CD4-positive, alpha-beta T cell treated with Interleukin-17A for 1 hour (primary cell): ENCODE data around the gene LARGE1.

ENCODE experiments used
- DNase-seq: peaks from one replicate; pipeline ENCODE4 v3.0.0-alpha.2; 2020

Gene LARGE1

DNA sequence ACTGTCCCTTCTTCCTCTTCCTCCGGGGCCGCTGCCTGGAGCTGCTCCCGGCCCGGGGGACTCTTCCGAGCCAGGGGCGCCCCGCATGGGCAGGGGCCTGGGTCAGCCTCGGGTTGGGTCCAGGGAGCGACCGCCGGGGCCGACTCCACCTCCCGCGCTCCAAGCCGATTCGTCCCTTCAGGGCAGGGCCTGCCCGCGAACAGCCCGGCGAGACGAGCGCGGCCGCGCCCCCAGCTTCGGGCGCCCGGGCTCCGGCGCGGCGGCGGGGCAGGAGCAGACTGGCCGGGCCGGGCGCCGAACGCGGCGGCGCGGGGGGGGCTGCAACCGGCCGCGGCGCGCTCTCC lies at the start of gene LARGE1:
TSS of gene LARGE1 (minus strand) at position 280 of the 344 bp plus-strand sequence.
- DNase-seq: no peak

DNA sequence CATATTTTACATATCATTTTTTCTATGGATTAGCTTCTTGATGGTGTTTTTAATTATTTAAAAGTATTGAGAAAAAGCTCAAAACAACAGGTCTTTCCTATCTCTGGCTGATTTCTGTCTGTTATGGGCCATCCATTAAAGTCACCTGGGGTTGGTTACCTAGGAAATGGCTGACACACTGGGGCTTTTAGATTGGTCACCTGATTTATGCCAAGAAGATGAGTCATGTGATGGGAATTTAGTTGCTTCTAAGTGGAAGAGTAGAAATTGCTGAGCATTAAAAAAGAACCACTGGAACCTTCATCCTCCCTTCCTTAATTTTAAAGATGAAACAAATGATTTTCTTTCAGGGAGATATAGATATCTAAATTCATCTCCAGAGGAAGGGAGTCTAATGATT lies 48.8 kb upstream of the LARGE1 start:
- no peak for DNase-seq

DNA sequence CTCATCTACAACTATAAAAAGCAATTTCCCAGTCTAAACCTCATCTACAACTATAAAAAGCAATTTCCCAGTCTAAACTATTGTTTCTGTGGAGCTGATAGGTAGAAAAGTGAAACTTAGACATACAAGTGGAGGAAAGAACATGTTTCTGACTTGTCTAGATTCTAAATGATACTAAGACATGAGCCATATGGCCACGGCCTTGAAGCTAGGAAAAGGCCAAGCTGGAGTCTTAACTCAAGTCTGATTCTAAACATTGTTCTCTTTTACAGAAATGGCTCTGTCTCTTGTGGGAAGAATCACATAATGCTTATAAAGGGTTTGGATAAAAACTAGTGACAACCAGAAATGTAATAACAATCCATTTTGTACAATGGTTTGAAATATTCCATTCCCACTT lies 43.8 kb upstream of the LARGE1 start:
- no peak for DNase-seq

DNA sequence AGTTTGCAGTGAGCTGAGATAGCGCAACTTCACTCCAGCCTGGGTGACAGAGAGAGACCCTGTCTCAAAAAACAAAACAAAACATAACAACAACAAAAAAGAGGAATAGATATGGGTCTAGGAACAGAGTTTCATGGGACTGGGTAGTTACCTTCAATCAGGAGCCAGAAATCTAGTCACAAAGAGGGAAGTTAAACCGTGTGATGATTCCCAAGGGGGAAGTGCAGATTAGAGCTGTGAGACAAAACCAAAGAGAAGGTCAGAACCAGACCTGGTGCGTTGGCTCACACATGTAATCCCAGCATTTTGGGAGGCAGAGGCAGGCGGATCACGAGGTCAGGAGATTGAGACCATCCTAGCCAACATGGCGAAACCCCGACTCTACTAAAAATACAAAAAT lies 42.1 kb upstream of the LARGE1 start:
- DNase-seq: no peak

DNA sequence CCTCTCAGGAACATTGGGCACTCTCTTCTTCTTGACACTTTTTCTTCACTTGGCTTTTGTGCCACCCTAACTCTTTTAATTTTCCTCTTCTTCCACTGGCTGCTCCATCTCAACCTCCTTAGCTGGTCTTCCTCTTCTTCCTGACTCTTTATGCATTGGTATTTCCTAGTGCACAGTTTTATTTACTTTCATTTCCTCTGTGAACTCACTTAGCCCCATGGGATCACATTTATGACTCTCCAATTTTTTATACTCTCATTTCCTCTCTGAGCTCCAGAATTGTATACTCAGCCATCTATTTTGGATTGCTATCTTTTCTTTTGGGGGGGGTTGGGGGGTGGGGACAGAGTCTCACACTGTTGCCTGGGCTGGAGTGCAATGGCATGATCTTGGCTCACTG lies 38.5 kb upstream of the LARGE1 start:
- DNase-seq: no peak

DNA sequence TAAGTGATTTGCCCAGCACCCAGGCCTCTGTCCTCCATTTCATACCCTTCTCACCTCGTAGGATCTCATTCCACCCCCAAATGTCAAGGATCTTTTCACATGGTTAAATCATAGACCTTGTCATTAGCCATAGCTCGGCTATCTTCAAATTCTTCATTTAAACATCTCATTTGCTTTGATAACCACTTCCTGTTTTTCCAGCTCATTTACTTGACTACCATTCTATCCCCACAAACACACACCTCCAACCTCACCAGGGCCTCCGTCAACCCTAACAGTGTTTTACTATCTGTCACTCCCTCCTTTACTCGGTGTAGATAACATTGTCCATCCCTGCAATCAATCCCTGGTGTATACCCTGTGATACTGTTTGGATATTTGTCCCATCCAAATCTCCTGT lies 36.8 kb upstream of the LARGE1 start:
- no peak for DNase-seq

DNA sequence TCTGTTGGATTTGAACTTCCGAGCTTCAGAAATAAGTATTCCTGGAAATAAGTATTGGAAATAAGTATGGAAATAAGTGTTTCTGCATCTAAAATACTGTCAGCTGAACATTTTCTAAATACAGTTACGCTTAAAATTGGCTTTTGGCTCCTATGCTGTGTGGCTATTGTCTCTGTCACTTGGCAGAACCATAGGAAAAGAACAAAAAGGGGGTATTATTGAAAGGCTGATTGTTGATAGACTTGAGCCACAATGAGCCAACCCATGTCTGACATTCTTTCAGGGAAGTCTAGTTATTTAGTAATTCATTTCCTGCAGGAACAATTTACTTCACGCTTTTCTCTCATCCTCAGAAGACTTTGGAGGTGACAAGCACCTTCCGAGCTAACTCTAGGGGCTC lies 32.5 kb upstream of the LARGE1 start:
- DNase-seq: no peak

DNA sequence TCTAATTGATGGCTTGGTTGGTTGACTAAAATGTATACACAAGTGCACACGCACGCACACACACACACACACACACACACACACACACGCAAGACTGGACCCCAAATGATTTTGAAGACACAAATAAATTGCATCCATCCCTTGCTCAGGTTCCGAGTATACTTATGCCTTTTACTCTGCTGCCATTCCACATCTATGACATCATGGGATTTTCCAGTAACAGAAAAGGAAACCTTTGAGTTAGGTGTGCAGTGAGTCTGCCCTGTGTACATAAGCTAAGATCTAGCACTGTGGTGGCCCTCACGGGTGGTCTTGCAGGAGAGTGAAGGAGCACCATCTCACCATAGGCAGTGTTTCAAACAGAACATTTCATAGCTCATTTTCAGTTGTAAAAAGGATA lies 20.5 kb upstream of the LARGE1 start:
- no peak for DNase-seq

DNA sequence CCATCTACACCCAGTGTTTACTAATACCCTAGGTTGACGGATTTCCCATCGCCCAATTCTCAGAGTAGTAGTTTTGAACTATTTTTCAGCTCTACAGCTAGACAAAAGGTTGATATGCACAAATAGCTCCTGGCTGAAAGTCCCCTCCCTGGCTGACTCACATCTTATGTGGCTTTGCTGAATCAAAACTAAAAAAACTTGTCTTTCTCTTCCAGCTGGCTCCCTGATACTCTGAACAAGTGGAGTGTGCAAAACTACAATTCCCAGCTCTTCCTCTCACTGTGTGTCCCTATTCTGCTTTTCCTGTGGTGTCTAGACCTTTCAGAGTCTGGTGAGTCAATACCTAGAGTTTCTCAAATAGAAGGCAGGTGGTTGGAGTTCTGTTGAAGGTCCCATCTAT lies 12.7 kb upstream of the LARGE1 start:
- no peak for DNase-seq

DNA sequence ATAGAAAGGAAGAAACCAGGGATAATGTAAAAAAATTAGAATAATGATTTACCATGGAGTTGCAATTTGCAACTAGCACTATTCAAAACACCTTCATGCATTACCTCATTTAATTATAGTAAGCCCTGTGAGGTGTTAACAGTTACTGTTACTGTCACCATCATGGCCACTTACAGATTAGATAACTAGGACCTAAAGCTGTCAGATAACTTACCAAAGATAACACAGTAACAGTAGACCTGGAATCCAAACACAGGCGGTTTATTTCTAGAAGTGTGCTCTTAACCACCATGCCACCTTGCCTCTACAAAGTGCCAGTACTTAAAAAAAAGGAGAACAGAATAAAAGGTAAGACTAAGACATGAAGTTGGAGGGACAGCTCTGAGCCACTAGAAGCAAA lies 11.1 kb upstream of the LARGE1 start:
- DNase-seq: no peak

DNA sequence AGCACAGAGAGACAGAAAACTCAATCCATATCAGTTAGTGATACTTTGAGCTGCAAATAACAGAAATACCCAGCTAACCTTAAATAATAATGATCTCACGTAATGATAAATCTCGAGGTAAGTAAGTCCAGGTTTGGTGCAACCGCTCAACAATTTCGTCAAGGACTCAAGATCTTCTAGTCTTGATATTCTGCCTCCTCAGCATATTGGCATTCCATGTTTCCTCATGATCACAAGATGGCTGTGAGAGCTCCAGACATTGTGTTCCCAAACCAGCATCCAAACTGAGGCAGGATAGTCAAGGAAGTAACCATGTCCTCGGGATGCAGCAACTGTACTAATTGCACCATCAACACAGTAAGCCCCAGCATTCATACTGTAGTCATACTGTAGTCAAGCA lies 7.5 kb upstream of the LARGE1 start:
- no peak for DNase-seq

DNA sequence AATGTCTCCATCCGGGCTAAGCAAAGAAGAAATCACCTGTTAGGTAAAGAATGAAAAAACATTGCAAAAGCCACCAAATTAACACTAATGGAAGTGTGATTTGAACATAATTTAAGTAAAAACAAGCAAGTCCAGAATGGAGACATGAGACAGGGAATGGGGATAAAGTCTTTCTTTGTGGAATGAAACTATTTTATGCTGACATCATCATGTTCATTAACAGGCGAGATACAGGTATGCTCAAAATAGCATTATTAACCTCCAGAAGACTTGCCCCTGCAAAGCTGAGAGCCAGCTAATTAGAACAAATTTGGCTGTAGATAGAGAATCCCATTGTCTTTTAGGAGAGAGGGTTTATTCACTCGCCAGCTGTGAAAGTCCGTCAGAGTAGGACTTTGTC lies 4.9 kb upstream of the LARGE1 start:
- DNase-seq: no peak

DNA sequence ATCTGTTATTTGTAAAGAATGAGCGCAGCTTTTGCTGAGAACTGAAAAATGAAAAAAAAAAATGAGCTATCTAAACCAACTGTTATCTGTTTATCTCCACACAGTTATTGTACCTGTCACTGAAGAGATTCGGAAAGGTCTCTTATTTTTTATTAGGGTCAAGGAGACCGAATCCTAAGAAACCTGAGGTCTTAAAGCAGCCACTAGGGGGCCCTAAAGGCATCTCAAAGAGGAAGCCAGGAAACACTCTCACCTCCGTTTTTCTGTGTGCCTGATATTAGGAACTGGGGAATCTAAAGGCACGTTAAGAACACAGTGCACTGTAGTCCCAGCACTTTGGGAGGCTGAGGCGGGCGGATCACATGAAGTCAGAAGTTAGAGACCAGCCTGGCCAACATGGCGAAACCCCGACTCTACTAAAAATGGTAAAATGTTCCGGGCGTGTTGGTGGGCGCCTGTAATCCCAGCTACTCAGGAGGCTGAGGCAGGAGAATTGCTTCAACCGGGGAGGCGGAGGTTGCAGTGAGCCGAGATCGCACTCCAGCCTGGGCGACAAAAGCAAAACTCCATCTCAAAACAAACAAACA lies 3.5 kb upstream of the LARGE1 start:
- DNase-seq: peak; percentile 47

DNA sequence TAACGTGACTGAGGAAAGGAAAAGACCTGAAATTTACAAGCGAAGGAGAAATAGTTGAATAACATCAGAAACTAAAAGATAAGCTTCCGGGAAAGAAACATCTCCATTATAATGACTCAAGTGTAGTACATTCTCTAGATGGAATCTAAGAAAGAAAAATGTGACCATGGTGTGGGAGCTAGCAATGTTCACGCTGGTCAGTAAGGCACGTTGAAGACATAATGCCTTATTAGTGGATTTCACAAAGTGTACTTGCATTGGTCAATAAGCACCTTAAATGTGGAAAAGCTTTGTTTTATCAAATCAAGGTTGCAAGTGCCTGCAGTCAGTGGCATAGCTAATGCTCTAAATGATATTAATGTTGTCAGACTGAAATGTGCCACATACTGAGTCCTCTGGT lies 2.8 kb upstream of the LARGE1 start:
- no peak for DNase-seq

DNA sequence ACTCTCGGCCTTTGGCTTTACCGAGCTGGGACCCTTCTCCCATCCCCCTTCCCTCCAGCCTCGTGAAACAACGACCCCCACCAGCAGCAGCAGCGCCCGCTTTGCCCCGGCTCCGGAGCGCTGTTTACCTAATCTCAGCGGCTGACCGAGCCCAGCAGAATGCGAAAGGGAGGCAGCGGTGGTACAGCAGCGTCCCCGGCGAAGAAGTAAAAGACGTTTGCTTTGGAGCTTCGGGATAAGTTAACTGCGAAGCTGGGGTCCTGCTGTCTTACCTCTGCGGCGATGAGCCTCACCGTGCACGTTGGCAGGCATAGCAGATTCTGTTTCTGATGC lies 2.0 kb upstream of the LARGE1 start:
- no peak for DNase-seq

DNA sequence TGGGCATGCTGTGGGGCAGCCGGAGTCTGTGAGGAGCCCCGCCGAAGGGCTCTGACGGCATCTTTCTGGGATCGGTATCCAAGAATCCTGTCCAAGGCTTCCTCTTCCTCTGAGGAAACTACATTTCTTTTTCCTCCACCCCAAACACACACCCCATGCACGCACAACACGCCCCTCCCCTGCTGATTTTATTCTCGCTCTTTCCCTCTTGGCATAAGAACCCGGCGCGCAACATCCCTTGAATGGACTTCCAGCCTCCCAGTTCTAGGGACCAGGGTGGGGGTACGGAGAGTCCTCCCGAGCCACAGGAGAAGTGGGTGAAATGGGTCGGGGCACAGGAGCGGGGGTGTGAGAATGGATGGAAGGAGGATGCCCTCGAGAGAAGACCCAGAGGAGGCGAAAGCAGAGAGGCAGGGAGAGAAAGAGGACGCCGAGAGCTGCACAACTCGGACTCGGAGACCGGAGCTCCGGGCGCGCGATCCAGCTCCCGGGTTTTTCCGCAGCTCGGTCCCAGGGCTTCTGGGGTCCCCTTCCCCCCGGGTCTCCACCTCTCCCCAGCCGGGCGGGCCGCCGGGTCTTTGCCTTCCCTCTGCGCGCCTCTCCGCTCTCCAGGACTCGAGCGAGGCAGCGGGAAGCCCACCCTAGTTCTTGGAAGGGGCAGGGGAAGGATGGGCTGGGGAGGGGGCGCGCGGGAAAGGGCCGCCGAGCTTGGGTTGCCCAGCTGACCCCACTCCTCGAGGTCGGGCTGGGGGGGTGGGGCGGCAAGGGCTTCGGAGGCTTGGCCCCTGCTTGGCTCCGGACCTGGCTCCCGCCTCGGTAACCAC lies 1.5 kb upstream of the LARGE1 start:
- peak; percentile 14 for DNase-seq

DNA sequence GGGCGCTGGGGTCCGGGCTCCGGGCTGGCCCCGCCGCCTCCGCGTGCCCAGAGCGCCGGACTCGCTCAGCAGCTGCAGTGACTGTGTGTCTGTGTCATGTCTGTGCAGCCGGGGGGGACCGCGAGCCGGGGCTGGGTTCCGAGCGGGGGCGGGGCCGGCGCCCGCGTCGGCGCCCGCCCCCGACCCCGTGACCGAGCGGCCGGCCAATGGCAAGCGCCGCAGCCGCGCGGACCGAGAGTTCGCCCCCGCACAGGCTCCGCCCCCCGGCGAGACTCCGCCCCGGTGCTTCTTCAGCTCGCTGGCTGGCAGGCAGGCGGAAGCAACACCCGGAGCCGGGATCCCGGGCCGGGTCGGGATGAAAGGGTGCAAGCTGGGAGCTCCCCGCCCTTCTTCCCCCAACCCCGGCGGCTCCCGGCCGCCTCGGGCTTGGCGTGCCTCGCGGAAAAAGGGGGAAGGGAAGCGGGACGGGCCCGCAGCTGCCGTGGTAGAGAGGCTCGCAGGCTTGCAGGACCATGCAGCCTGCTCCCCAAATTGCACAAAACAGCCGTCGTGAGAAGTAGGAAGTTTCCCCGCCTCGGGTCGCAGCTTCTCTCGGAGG lies 750 bp upstream of the LARGE1 start:
- DNase-seq: peak; percentile 88

DNA sequence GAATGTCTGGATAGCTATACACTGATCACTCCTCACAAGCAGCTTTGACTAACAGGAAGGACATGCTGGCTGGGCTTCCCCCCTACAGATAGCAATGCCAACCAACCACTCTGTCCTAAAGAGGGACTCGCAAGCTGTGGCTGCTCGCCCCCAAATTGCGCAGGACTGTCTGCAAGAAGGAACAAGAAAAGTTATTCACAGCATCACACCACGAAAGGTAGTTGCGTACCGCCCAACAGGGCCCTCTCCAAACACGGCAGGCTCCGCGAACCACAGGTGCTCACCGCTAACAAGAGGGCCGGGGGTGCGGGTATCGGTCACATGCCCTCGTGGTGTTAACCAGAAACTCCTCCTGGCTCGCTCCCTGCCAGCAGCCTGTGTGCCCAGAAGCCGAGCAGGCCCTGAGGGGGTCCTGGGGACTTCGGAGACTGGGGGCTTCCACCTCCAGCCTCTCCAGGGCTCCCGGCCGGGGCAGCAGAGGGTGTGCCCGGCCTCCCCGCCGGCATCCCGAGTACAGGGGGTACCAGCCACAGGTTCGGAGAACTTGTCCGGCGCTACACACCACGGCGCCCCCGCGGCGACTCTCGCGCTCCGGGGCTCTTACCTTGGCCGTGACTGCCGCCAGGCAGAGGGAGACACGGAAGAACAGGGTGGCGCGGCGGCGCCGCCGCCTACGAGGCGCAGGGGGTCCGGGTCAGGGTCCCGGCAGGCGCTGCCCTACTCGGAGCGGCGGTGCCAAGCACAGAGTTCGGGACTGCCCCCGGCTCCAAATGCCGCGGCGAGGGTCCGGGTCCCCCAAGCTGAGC lies 682 bp downstream of the LARGE1 start:
- peak; percentile 5 for DNase-seq

DNA sequence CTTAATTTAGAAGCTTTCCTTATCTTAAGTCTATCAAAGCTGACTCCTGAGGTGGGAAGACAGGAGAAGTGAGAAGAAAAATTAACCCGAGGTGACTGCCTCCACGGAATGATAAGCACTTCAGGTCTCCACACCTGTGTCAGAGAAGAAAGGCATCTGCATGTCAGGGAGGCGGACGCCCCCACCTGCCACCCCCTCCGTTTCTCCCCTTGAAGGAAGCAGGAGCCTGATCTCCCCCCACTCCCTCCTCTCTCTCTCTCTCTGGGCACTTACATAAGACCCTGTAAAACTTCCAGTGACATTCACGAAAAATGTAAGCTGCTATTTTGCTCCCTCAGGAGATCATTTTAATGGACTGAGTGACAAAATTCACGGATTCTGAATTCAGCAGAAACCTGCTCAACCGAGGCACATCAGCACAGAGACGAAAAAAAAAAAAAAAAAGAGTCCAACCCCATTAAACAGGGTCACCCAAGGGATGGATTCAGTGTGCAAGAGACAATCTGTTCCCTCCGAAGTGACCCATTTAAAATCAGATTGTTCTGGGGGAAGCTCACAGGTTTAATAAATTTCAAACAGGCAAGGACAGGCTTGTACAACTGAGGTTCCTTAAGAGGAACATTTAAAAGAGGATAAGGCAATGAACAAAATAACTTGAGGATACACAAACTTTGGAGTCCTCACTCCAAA lies 1.5 kb downstream of the LARGE1 start:
- no peak for DNase-seq

DNA sequence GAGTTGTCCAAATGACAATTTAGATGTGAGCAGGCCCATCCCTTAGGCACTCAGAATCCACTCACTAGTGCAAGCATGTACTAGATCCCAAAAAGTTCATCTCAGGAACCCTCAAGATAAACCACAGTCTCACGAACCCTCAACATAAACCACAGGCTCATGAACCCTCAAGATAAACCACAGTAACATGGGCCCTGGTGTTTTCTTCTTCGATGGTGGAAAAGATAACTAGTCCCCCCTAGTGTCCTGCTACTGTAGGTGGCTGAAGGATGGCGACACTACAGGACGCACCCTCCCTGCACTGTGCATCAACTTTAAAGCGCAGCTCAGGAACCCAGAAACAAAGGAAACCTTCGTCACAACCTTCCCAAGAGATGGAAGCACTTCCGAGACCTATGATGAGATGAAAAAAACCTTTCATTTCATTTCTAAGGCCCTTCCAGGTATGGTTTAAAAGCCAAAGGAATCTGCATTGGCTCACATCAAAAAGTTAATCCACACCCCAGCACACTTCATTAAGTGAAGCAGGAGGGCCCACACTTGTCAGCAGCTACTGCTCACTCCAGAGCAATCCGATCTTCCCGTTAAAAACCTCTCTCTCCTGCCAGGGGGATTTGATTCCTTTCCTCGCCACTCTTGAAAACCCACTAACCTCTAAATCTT lies 2.4 kb downstream of the LARGE1 start:
- DNase-seq: no peak

DNA sequence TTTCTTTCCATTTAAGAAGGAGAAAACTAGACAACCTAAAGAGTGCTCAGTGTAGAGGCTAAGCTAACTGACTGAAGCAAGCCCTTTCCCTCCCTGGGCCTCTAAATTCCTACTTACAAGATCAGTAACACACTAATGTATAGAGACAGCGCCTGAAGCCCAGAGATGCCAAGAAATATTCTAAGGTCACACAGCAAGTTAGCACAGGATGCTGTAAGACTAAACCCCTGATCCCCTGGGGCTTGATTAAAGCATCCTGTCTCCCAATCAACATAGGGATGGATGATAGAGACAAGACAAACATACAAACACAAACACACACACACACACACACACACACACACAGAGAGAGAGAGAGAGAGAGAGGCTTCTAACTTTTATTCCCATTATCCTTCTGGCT lies 5.6 kb downstream of the LARGE1 start:
- no peak for DNase-seq

DNA sequence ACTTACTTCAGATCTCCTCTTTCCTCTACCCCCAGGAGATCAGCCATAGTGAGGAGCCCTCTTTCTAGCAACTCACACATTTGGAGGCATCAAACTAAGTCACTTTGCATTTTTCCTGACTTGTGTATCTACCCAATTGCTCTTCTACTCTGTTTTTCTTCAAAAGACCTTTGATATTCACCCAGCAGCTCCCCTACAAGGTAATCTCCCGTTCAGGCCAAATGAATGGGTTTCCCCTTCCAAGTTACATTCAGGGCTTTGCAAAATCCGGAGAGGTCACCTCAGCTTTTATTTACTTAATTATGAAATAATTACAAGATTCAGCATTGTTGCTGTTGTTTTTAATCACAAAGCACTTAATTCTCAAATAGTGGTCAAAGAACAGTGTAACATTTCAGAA lies 6.1 kb downstream of the LARGE1 start:
- no peak for DNase-seq

DNA sequence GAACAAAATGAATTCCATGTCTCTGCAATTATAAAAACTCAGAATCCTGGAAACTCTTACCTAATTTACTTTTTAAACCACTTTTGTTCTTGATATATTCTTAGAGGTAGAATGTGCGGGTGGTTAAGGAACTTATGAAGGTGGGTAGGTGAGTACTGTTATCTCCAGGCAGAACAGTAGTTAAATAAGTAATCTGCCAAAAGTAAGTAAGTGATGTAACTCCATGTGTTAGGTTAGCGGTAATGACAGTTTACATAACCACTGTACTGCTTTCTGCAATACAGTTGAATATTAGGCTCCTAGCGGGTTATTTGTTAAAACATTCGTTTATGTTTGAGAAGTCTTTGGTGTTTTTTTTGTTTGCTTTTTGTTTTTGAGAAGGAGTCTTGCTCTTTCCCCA lies 7.1 kb downstream of the LARGE1 start:
- DNase-seq: no peak
